DND-41 (cell line): ENCODE measurements around the gene RHBDF1.
"Not testable (repeated sequence)": the region's sequence is repeated elsewhere in the genome, so short reads cannot be mapped to it uniquely, and the experiment has no call there.

Experiments
- ATAC-seq: fragments of 200-7000 bp; cut with Tn5 transposase; 3 replicates; pipeline ENCODE4 v1.9.1; 2021; ENCODE audit warnings: low read depth; ENCODE audit not compliant: insufficient read depth
- DNase-seq: peaks from one replicate; pipeline ENCODE4 v3.0.0-alpha.2; 2020
- H2AFZ ChIP-seq: 2 replicates; pipeline ENCODE4 v1.6.0; 2012; ENCODE audit warnings: low read depth, low read length
- H3K27ac ChIP-seq: 2 replicates; pipeline ENCODE4 v1.5.1; 2012; ENCODE audit warnings: low read length, inconsistent platforms
- H3K27me3 ChIP-seq: fragments of 200-600 bp; sonication (generic); 2 replicates; pipeline ENCODE4 v1.6.0; 2012; ENCODE audit warnings: low read length, mild to moderate bottlenecking, inconsistent platforms; ENCODE audit not compliant: insufficient read depth, poor library complexity
- H3K36me3 ChIP-seq: 2 replicates; pipeline ENCODE4 v1.5.1; 2012; ENCODE audit warnings: low read length, inconsistent platforms; ENCODE audit not compliant: insufficient read depth
- H3K4me1 ChIP-seq: 2 replicates; pipeline ENCODE4 v1.5.1; 2012; ENCODE audit warnings: mild to moderate bottlenecking, low read length; ENCODE audit not compliant: insufficient read depth
- H3K4me2 ChIP-seq: 2 replicates; pipeline ENCODE4 v1.6.0; 2012; ENCODE audit warnings: mild to moderate bottlenecking, moderate library complexity, low read length, inconsistent platforms; ENCODE audit not compliant: insufficient read depth
- H3K4me3 ChIP-seq, 2 experiments: fragments of 200-600 bp in 1 of 2; shearing (Covaris generic) in 1 of 2; 2 replicates each; pipeline ENCODE4 v1.5.1; 2012 to 2016; ENCODE audit warnings: inconsistent platforms in 2 of 2, low read length in 2 of 2, mild to moderate bottlenecking in 2 of 2, low read depth in 1 of 2, moderate library complexity in 1 of 2
- H3K79me2 ChIP-seq: 2 replicates; pipeline ENCODE4 v1.6.0; 2012; ENCODE audit warnings: low read length, inconsistent platforms; ENCODE audit not compliant: insufficient read depth
- H3K9ac ChIP-seq: 2 replicates; pipeline ENCODE4 v1.6.0; 2012; ENCODE audit warnings: low read depth, mild to moderate bottlenecking, inconsistent platforms, low read length, moderate library complexity
- H3K9me3 ChIP-seq: 2 replicates; pipeline ENCODE4 v1.5.1; 2012; ENCODE audit warnings: low read length, moderate library complexity, mild to moderate bottlenecking, inconsistent platforms; ENCODE audit not compliant: insufficient read depth, severe bottlenecking
- H4K20me1 ChIP-seq: 2 replicates; pipeline ENCODE4 v1.6.0; 2012; ENCODE audit warnings: low read length; ENCODE audit not compliant: insufficient read depth
- CTCF ChIP-seq: IDR thresholded peaks from 2 replicates; pipeline ENCODE4 v1.5.1; 2012; ENCODE audit warnings: borderline replicate concordance, low read length, moderate library complexity, mild to moderate bottlenecking; ENCODE audit not compliant: poor library complexity, severe bottlenecking; ENCODE audit errors: extremely low read depth
- EZH2 ChIP-seq: IDR thresholded peaks from 3 replicates; pipeline ENCODE4 v1.6.1; 2012; ENCODE audit warnings: borderline replicate concordance, low read depth, mild to moderate bottlenecking, moderate library complexity, low read length, inconsistent platforms; ENCODE audit not compliant: severe bottlenecking

RHBDF1 gene

DNA sequence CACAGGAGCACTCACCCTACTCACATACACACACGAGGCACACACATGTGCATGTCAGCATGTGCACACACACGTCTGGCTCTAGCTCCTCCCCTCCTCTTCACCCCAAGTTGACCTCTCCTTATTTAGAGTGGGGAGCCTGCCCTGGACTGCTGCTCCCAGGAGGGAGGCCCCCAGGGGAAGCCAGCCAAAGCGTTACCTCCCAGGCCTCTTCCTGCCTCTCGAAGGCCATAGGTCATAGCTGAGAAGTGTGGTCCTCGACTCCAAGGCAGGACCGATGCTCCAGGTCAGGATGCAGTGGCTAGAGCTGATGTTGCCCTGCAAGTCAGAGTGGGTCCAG, 37.8 kb downstream of the RHBDF1 start:
- ATAC-seq: no peak
- no peak for TF ChIP-seq CTCF
- no peak for TF ChIP-seq EZH2
- Histone ChIP-seq H4K20me1 (peaks cover 16% of the 10 kb centered on the region), H3K4me1 (peaks cover 3% of the 10 kb centered on the region; the same call in 1 of the 2 replicates), H2AFZ (no peak overlapping the region), H3K9me3 (no peaks in the 10 kb centered on the region), H3K4me3 (no peak overlapping the region), H3K4me2 (no peak overlapping the region), H3K79me2 (no peaks in the 10 kb centered on the region), H3K9ac (no peak overlapping the region), H3K36me3 (peaks cover 18% of the 10 kb centered on the region), H3K27ac (no peak overlapping the region), H3K27me3 (no peaks in the 10 kb centered on the region)
- no peak for DNase-seq

- Histone ChIP-seq H3K9me3 (no peaks in the 10 kb centered on the region), H3K27ac (no peak overlapping the region), H2AFZ (no peak overlapping the region), H3K4me2 (no peak overlapping the region), H4K20me1 (peaks cover 14% of the 10 kb centered on the region), H3K4me1 (peaks cover under 1% of the 10 kb centered on the region; the same call in 1 of the 2 replicates), H3K27me3 (no peaks in the 10 kb centered on the region), H3K79me2 (no peaks in the 10 kb centered on the region), H3K36me3 (peaks cover 15% of the 10 kb centered on the region), H3K4me3 (no peak overlapping the region), H3K9ac (no peak overlapping the region)
- DNase-seq: no peak
- ATAC-seq: 0 out of 3 replicates have a peak, but pooled peaks have one; percentile 24
- TF ChIP-seq EZH2 (no peak), CTCF (no peak)
Observed at GRCh38 chr16:33877-34647, 38.4 kb downstream of the RHBDF1 start.

DNA sequence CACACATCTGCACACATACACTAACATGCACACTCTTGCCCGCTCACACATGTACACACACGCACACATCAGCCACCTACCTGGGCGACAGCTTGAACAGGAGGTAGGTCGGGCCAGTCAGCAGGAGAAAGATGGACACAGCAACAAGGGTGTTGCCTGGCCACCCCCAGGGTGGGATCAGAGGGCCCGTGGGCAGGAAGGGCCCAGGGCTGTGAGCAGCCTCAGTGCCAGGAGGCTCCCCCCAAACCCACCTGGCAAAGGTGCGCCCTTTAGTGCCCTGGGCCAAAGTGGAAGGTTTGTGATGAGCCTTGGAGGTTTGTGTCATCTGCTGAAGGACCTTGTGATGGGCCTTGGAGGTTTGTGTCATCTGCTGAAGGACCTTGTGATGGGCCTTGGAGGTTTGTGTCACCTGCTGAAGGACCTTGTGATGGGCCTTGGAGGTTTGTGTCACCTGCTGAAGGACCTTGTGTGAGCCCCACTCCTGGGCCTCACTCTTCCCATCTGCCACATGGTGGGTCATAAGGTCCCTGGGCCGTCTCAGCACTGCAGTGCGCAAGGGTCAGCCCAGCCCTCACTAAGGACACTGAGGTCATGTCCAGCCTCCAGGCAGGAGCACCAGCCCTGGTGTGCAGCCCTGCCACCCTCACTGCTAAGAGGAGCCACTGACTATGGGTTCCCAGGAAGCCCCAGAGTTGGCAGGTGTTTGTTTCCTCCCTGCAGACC, 39.1 kb downstream of the RHBDF1 start:
- not testable (repeated sequence) for H3K9me3 ChIP-seq, H4K20me1 ChIP-seq, H3K4me1 ChIP-seq, H2AFZ ChIP-seq, H3K27me3 ChIP-seq, H3K79me2 ChIP-seq, DNase-seq, H3K9ac ChIP-seq, H3K27ac ChIP-seq, H3K4me3 ChIP-seq, H3K4me2 ChIP-seq, ATAC-seq
- peaks cover 13% of the 10 kb centered on the region; the same call in 1 of the 2 replicates for H3K36me3 ChIP-seq

DNA sequence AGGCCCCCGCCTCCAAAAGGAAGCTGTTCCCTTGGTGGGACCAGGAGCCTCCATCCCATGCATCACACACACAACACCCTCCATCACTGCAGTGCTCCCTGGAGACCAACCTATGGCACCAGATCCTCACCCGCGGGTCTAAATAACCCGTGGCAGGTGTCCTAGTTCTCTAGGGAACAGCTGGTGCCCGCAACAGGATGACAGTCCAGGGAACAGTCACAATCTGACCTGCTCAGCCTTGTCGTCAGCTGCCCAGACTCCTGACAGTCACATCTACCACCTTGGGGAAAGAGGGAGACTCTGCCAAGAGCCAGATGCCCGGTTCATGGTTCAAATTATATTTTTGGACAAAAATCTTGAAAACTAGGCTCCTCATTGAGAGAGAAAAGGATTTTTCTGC, 41.8 kb downstream of the RHBDF1 start:
- not testable (repeated sequence) for ATAC-seq, H3K27me3 ChIP-seq

GRCh38 chr16:25926-26348, 46.5 kb downstream of the RHBDF1 start:
- H3K27ac ChIP-seq, H3K36me3 ChIP-seq, H3K4me3 ChIP-seq, H4K20me1 ChIP-seq, H3K9ac ChIP-seq, H3K27me3 ChIP-seq, H2AFZ ChIP-seq, H3K9me3 ChIP-seq, H3K4me1 ChIP-seq, H3K4me2 ChIP-seq, DNase-seq, H3K79me2 ChIP-seq, ATAC-seq: not testable (repeated sequence)

More for the DNA sequence above, 41.8 kb downstream of the RHBDF1 start:
- H3K27ac ChIP-seq, H3K9me3 ChIP-seq, H3K36me3 ChIP-seq, H3K4me2 ChIP-seq, H2AFZ ChIP-seq, H3K4me1 ChIP-seq, H4K20me1 ChIP-seq, H3K79me2 ChIP-seq, H3K4me3 ChIP-seq, H3K9ac ChIP-seq, DNase-seq: not testable (repeated sequence)

DNA sequence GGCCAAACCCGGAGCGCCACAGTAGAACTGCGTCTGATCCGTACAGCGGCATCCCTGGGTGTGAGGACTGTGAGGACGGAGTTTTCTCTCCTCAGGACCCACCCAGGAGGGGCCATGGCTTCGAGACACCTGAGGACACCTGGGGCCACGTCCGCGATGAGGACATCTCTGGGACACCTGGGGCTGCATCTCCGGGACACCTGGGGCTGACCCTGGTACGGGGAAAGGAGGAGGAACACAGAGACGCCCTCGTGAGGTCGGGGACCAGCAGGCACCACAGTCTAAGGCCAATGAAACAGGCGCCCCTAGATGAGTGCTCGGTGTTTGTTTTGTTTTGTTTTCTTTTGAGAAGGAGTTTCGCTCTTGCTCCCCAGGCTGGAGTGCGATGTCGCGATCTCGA, 48.3 kb downstream of the RHBDF1 start:
- H3K27me3 ChIP-seq, H3K9me3 ChIP-seq, H3K4me2 ChIP-seq, H3K27ac ChIP-seq, DNase-seq, ATAC-seq, H3K9ac ChIP-seq, H3K4me3 ChIP-seq, H2AFZ ChIP-seq, H3K36me3 ChIP-seq, H3K79me2 ChIP-seq, H4K20me1 ChIP-seq, H3K4me1 ChIP-seq: not testable (repeated sequence)
